ENCODE results near the gene TRIML2. TPM values are rescaled to one million over a fixed set of nuclear protein-coding genes. Genes with fewer than 3 reads are reported as not detected.

The TRIML2 gene
- not detected for total RNA-seq

GRCh38 chr4:188109157-188109755 lies at the start of gene TRIML2:
TSS of gene TRIML2 (minus strand) at chr4:188109603. CDS start at chr4:188105368, 4,235 bp downstream.

GRCh38 chr4:188139141-188139540 lies 29.7 kb upstream of the TRIML2 start, which contains the start of gene TRIML1:
TSS of gene TRIML1 (plus strand) at chr4:188139441. CDS start at chr4:188139559, 118 bp downstream.

Small RNA genes within 50 kb of the gene (small RNA-seq; reads per million reads assigned to genes)
- gene RNU6-173P: not detected

Other genes starting within 250 kb of the TRIML2 start
- 1.4 TPM for gene ZFP42, start 113.8 kb downstream of the TRIML2 start, total RNA-seq
- not detected for gene TRIML1, start 29.8 kb upstream of the TRIML2 start, total RNA-seq

Data from diencephalon (tissue), 1 donor.